Ecto neural progenitor cell (in vitro differentiated cells): Measurements from ENCODE around the gene SUDS3.

Experiments used
- DNase-seq: peaks from one replicate; pipeline ENCODE4 v3.0.0-alpha.2; 2018; ENCODE audit warnings: low spot score

The SUDS3 gene

DNA sequence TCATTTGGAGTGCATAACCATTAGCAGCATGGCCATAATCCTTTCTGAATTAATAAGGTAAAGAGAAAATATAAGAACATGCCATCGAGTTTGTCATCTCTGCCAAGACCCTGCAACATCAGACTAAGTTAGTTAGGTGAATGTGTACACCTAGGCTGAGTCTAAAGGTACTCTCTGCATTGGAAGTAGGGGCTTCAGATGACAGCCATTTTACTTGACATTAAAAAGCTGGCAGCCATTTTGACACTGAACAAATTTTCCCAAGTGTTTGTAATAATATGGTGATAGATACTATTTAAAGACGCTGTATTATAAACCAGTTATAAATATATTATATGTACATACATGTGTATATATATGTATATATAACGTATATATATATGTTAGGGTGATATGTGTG is 79.0 kb downstream of the SUDS3 start:
- DNase-seq: no peak

DNA sequence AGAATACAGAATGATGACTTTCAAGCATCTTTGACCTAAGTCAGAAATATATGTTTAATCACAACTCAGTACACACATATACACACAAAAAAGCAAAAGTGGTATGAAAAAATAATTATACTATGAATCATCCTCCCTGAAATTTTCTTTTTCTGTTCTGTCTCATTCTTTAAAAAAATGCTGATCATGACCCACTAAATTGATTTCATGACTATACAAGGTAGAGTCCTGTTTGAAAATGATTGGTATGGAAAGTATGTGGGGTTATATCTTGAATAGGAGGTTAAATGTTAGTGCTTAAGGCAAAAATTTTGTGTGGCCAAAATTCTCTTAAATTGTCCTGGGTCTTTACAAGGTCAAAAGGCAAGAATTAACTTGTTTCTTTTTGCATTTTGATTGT is 80.4 kb downstream of the SUDS3 start:
- no peak for DNase-seq

DNA sequence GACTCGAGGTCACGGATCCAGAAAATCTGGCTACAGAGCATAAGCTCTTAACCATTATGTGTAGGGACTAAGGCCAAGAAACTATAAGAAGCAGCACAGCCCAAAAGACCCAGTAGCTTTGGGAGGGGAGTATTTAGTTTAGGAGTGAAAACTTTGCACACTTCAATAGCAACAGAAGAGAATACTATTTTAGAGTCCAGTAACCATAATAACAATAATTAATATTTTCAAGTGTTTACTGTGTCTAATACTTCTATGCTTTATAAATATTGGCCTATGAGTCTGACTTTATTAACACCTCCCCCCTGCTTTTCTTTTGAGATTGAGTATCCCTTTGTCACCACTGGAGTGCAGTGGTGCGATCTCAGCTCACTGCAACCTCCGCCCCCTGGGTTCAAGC is 82.8 kb downstream of the SUDS3 start:
- no peak for DNase-seq

GRCh38 chr12:118463677-118464076 is 87.3 kb downstream of the SUDS3 start:
- DNase-seq: no peak

- DNase-seq: no peak
Measured at GRCh38 chr12:118465706-118466105, 89.4 kb downstream of the SUDS3 start.
